Loucy (cell line): ENCODE results near the gene EFTUD2.

Experiments
- CTCF ChIP-seq: fragments of 200-600 bp; sonication (generic); conservative IDR thresholded peaks from 2 replicates; pipeline ENCODE4 v1.5.1; 2014; ENCODE audit warnings: mild to moderate bottlenecking, antibody characterized with exemption, low read length
- EZH2phosphoT487 ChIP-seq: fragments of 200-600 bp; IDR thresholded peaks from 2 replicates; pipeline ENCODE4 v1.6.1; 2018; ENCODE audit warnings: antibody characterized with exemption, mild to moderate bottlenecking, moderate library complexity, borderline replicate concordance

- TF ChIP-seq CTCF (no peak), EZH2phosphoT487 (no peak)
These were observed 3.0 kb upstream of the EFTUD2 start for GRCh38 chr17:44902135-44902760.
